ENCODE results near the gene MIEF2. TPM values are rescaled to one million over a fixed set of nuclear protein-coding genes. Genes with fewer than 3 reads are reported as not detected.

Gene MIEF2
- total and polyA plus RNA-seq, 12 donors: 18.9 to 43.4 (median 31.4) TPM

DNA sequence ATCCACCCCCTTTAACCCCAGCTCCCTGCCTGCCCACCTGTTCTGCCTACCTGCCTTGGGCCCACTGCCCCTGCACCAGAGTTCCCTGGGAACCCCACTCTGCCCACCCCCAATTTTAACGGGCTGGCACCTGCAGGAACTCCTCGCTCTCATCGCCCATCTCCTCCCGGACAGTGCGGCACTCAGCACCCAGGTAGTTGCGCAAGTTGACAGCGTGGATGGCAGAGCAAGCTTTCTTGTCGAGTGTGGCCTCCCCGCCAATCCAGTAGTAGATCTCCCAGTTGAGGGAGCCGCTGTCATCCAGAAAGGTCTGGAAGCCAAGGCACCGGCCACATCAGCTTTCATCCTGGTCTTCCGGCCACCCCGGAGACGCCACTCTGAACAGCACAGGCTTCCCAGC lies 9.8 kb upstream of the MIEF2 start:
- TF ChIP-seq, protein P1, sequence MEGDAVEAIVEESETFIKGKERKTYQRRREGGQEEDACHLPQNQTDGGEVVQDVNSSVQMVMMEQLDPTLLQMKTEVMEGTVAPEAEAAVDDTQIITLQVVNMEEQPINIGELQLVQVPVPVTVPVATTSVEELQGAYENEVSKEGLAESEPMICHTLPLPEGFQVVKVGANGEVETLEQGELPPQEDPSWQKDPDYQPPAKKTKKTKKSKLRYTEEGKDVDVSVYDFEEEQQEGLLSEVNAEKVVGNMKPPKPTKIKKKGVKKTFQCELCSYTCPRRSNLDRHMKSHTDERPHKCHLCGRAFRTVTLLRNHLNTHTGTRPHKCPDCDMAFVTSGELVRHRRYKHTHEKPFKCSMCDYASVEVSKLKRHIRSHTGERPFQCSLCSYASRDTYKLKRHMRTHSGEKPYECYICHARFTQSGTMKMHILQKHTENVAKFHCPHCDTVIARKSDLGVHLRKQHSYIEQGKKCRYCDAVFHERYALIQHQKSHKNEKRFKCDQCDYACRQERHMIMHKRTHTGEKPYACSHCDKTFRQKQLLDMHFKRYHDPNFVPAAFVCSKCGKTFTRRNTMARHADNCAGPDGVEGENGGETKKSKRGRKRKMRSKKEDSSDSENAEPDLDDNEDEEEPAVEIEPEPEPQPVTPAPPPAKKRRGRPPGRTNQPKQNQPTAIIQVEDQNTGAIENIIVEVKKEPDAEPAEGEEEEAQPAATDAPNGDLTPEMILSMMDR (IDR thresholded peaks at IDR 0.05): no peak
- H3K4me3 ChIP-seq: no peak overlapping the region
- peaks cover 12 to 31% (median 21%) of the 10 kb centered on the region in 9 donors for H3K4me1 ChIP-seq
- no peak overlapping the region for H3K27ac ChIP-seq
- WGBS, 2 donors: 92 to 93% methylated on average over 14 of the region's 14 CpGs
- ATAC-seq: no peak
- no peak for DNase-seq
- no peaks in the 10 kb centered on the region for H3K27me3 ChIP-seq
- H3K9me3 ChIP-seq: no peaks in the 10 kb centered on the region
- H3K36me3 ChIP-seq: peaks cover 16 to 100% (median 79%) of the 10 kb centered on the region in 9 donors
- intact Hi-C loops (cut with DNase I): no loop called here

DNA sequence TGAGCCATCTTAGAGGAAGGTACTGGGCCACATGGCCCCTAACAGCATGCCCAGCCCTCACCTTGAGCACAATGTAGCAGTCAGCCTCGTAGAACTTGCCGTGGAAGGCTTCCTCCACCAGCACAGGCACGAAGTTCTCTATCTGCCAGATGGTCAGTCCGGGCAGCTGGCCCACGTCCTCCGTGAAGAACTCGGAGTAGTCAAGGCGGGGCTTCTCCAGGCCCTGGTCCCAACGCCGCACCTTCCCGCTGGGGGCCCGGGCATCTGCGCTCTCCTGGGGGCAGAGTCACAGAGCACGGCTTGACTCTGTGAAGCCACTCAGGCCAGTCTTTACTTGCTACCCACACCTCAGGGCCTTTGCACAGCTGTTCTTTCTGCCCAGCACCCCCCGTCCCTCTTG lies 9.3 kb upstream of the MIEF2 start:
- Histone ChIP-seq H3K9me3 (no peaks in the 10 kb centered on the region), H3K27ac (no peak overlapping the region), H3K4me1 (peaks cover 12 to 32% (median 25%) of the 10 kb centered on the region in 9 donors), H3K36me3 (peaks cover 16 to 100% (median 79%) of the 10 kb centered on the region in 9 donors), H3K4me3 (no peak overlapping the region), H3K27me3 (no peaks in the 10 kb centered on the region)
- no peak for ATAC-seq
- intact Hi-C loops (cut with DNase I): no loop called here
- 77 to 84% methylated on average over 15 of the region's 15 CpGs for WGBS, 2 donors
- TF ChIP-seq, protein P1 (IDR thresholded peaks at IDR 0.05): no peak
- DNase-seq: no peak

DNA sequence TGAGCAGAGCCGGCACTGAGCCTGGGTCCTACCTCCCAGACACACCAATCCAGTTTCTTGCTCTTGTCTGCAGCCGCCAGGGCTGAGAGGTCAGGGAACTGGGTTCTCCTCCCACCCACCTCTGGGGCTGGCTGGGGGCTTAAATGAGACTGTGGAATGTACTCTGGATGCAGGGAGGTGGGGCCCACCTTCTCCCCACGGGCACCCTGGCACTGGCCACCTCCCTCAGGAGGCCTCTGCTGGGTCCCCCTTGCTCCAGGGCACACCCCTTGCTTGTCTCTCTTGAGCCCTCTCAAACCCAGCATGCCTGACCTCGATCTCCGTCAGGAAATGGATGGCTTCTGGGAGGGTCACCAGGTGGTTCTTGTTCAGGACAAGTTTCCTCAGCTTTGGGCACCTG lies 8.3 kb upstream of the MIEF2 start:
- TF ChIP-seq, protein P1 (IDR thresholded peaks at IDR 0.05): no peak
- Histone ChIP-seq H3K4me3 (no peak overlapping the region), H3K36me3 (peaks cover 16 to 99% (median 73%) of the 10 kb centered on the region in 9 donors), H3K9me3 (no peaks in the 10 kb centered on the region), H3K27me3 (no peaks in the 10 kb centered on the region), H3K4me1 (peaks cover 17 to 38% (median 32%) of the 10 kb centered on the region in 9 donors), H3K27ac (no peak overlapping the region)
- intact Hi-C loops (cut with DNase I): no loop called here
- no peak for ATAC-seq
- DNase-seq: no peak
- WGBS, 2 donors: 83 to 87% methylated on average over 5 of the region's 5 CpGs

- TF ChIP-seq, protein P1 (IDR thresholded peaks at IDR 0.05): no peak
- ATAC-seq (no peak), DNase-seq (no peak)
- peaks cover 14 to 33% (median 27%) of the 10 kb centered on the region in 9 donors for H3K4me1 ChIP-seq
- peaks cover 16 to 87% (median 72%) of the 10 kb centered on the region in 9 donors for H3K36me3 ChIP-seq
- no peak overlapping the region for H3K27ac ChIP-seq
- WGBS, 2 donors: 86 to 87% methylated on average over 16 of the region's 16 CpGs
- H3K27me3 ChIP-seq: no peaks in the 10 kb centered on the region
- intact Hi-C loops (cut with DNase I): no loop called here
- H3K4me3 ChIP-seq: no peak overlapping the region
- H3K9me3 ChIP-seq: no peaks in the 10 kb centered on the region
These were observed 7.1 kb upstream of the MIEF2 start for GRCh38 chr17:18253187-18253884.

Data from heart right ventricle (tissue), 16 donors.